Measurements from ENCODE around the gene RNF182. TPM values are rescaled to one million over a fixed set of nuclear protein-coding genes. Genes with fewer than 3 reads are reported as not detected.

The RNF182 gene
- total and polyA plus RNA-seq, 10 of the 15 experiments (the other 5 are each of a cell fraction or from before 2014, with no cell fraction given) = not detected

GRCh38 chr6:14023855-14024254 is 99.1 kb downstream of the RNF182 start:
- Histone ChIP-seq H3K27me3 (replicated peaks in 1 of 2; ENCODE audit: control insufficient read depth in 2 of 2, insufficient read depth in 2 of 2, low read length in 1 of 2) (peaks cover 2 to 6% of the 10 kb centered on the region in 2 experiments; a peak in 3 of 4 replicates), H3K79me2 (ENCODE audit: control insufficient read depth, insufficient read depth, low read length) (no peaks in the 10 kb centered on the region), H3K36me3 (ENCODE audit: control insufficient read depth in 2 of 2, insufficient read depth in 2 of 2, low read length in 1 of 2) (no peaks in the 10 kb centered on the region), H3K9ac (ENCODE audit: control insufficient read depth, insufficient read depth, low read length) (no peak overlapping the region), H4K20me1 (ENCODE audit: control insufficient read depth, insufficient read depth) (no peaks in the 10 kb centered on the region), H3K4me2 (ENCODE audit: control insufficient read depth, insufficient read depth) (no peak overlapping the region), H3K4me1 (ENCODE audit: control insufficient read depth, insufficient read depth, low read length) (peaks cover 6% of the 10 kb centered on the region), H3K4me3 (no peak overlapping the region), H3K9me3 (replicated peaks; ENCODE audit: control insufficient read depth, insufficient read depth, low read length) (no peaks in the 10 kb centered on the region), H3K27ac (ENCODE audit: control insufficient read depth, insufficient read depth) (no peak overlapping the region), H2AFZ (ENCODE audit: control insufficient read depth, low read depth, low read length) (no peak overlapping the region)
- RAD21 ChIA-PET (ENCODE audit: unreplicated experiment) = no interaction called here
- in situ Hi-C loops (cut with MboI) = no loop called here
- ATAC-seq = no peak
- intact Hi-C loops (cut with micrococcal nuclease; ENCODE audit: unreplicated experiment) = no loop called here
- TF ChIP-seq CHD4 (IDR thresholded peaks at IDR 0.05) (no peak), ZBTB11 (CRISPR knock-in tag; IDR thresholded peaks at IDR 0.05) (no peak), SUZ12 (IDR thresholded peaks at IDR 0.05; ENCODE audit: unreplicated experiment) (no peak), SMC3 (IDR thresholded peaks at IDR 0.05; ENCODE audit: borderline replicate concordance, low read length) (no peak), IRF3 (IDR thresholded peaks at IDR 0.05) (no peak), POLR2AphosphoS2 (IDR thresholded peaks at IDR 0.05; ENCODE audit: low read depth, low read length) (no peak), EP300 (IDR thresholded peaks at IDR 0.05; ENCODE audit: borderline replicate concordance in 1 of 2, control insufficient read depth in 1 of 2, low read depth in 2 of 2, low read length in 2 of 2) (no peak), PBX3 (IDR thresholded peaks at IDR 0.05; ENCODE audit: insufficient replicate concordance, low read depth, low read length) (no peak), USF2 (IDR thresholded peaks at IDR 0.05; ENCODE audit: borderline replicate concordance, low read depth, low read length) (no peak), HDGF (IDR thresholded peaks at IDR 0.05) (no peak), PRDM15 (CRISPR knock-in tag; IDR thresholded peaks at IDR 0.05) (no peak)
- SMC1A ChIA-PET (ENCODE audit: uncharacterized antibody, unreplicated experiment) = no interaction called here
- FAIRE-seq = no peak
- BruUV-seq (replicated peaks) = no TSS peak
- whole genome bisulfite sequencing (ENCODE audit: insufficient coverage, insufficient replicate concordance, low lambda C conversion rate, missing lambda C conversion rate) = 22% methylated on average over 3 of the region's 3 CpGs
- POLR2A ChIA-PET = no interaction called here
- no peak for DNase-seq (ENCODE audit: low read depth, low spot score)
- CTCF ChIA-PET = interaction anchor here (1.0 kb wide), 1 partner anchor 101 kb away, joined by 3 read pairs; no protein-coding TSS in a partner anchor
